SK-N-SH (cell line): Measurements from ENCODE around the gene ARMC10. TPM values are rescaled to one million over a fixed set of nuclear protein-coding genes. Genes with fewer than 3 reads are reported as not detected.

Source experiments
- CTCF ChIA-PET: fragments of 300-600, 350-600 bp; formaldehyde crosslinking; extraction: SDS; loops from one replicate; lab custom pipeline; 2021; lab: Yijun Ruan, JAX
- POLR2A ChIA-PET: fragments of 350-600 bp; sonication (Branson Sonifier 250); formaldehyde crosslinking; extraction: SDS; loops from one replicate; lab custom pipeline; 2020; ENCODE audit warnings: antibody characterized with exemption, inconsistent platforms; lab: Yijun Ruan, JAX
- DNase-seq: peaks from one replicate; pipeline ENCODE4 v3.0.0; 2012
- H2AFZ ChIP-seq: fragments of 200-600 bp; sonication (generic); 2 replicates; pipeline ENCODE4 v1.8.1; 2016; ENCODE audit warnings: antibody characterized with exemption, mild to moderate bottlenecking, low read depth
- H3F3A ChIP-seq: fragments of 200-600 bp; sonication (generic); replicated peaks from 2 replicates; pipeline ENCODE3; 2016; ENCODE audit warnings: antibody characterized with exemption, mild to moderate bottlenecking; ENCODE audit not compliant: insufficient read depth
- H3K27ac ChIP-seq, 2 experiments: fragments of 200-500 bp in 1 of 2; fragments of 200-600 bp in 1 of 2; sonication (Bioruptor generic) in 1 of 2; sonication (generic), shearing (Covaris generic) in 1 of 2; 2 replicates each; pipeline versions ENCODE4 v1.5.1 to v1.6.1; 2014 to 2016; ENCODE audit warnings: low read depth in 2 of 2, inconsistent platforms in 1 of 2, low read length in 1 of 2, mild to moderate bottlenecking in 1 of 2, mixed read lengths in 1 of 2
- H3K27me3 ChIP-seq: fragments of 200-600 bp; sonication (generic), shearing (Covaris generic); 2 replicates; pipeline ENCODE4 v1.6.1; 2016; ENCODE audit warnings: mixed run types; ENCODE audit not compliant: insufficient read depth
- H3K36me3 ChIP-seq, 2 experiments: fragments of 200-500 bp in 1 of 2; fragments of 200-600 bp in 1 of 2; sonication (Bioruptor generic) in 1 of 2; sonication (generic) in 1 of 2; replicated peaks in 1 of 2; 2 replicates each; pipeline versions ENCODE3 to v1.5.1; 2014 to 2016; ENCODE audit warnings: low read length in 1 of 2, mild to moderate bottlenecking in 1 of 2; ENCODE audit not compliant: insufficient read depth in 2 of 2, control insufficient read depth in 1 of 2
- H3K4me1 ChIP-seq, 2 experiments: fragments of 200-500 bp in 1 of 2; fragments of 200-600 bp in 1 of 2; sonication (Bioruptor generic) in 1 of 2; sonication (generic), shearing (Covaris generic) in 1 of 2; 2 replicates each; pipeline versions ENCODE4 v1.5.1 to v1.6.1; 2014 to 2016; ENCODE audit warnings: low read depth in 1 of 2, low read length in 1 of 2, mixed run types in 1 of 2; ENCODE audit not compliant: insufficient read depth in 2 of 2, control insufficient read depth in 1 of 2
- H3K4me2 ChIP-seq: fragments of 200-600 bp; sonication (generic), shearing (Covaris generic); 2 replicates; pipeline ENCODE4 v1.6.1; 2017; ENCODE audit warnings: mixed run types
- H3K4me3 ChIP-seq, 2 experiments: fragments of 200-500 bp in 1 of 2; fragments of 200-600 bp in 1 of 2; sonication (Bioruptor generic) in 1 of 2; sonication (generic), shearing (Covaris generic) in 1 of 2; 2 replicates each; pipeline versions ENCODE4 v1.5.1 to v1.8.1; 2014 to 2016; ENCODE audit warnings: low read depth in 2 of 2, inconsistent platforms in 1 of 2, low read length in 1 of 2, mild to moderate bottlenecking in 1 of 2, mixed read lengths in 1 of 2, moderate library complexity in 1 of 2
- H3K79me2 ChIP-seq: fragments of 200-600 bp; sonication (generic); 2 replicates; pipeline ENCODE4 v1.8.1; 2017; ENCODE audit warnings: mild to moderate bottlenecking; ENCODE audit not compliant: insufficient read depth
- H3K9ac ChIP-seq: fragments of 200-600 bp; sonication (generic); 2 replicates; pipeline ENCODE4 v1.6.1; 2017; ENCODE audit warnings: mixed run types
- H3K9me2 ChIP-seq: fragments of 200-600 bp; sonication (generic); 2 replicates; pipeline ENCODE4 v1.6.1; 2017; ENCODE audit warnings: mixed run types
- H3K9me3 ChIP-seq: fragments of 200-600 bp; sonication (generic); 2 replicates; pipeline ENCODE4 v1.6.1; 2017; ENCODE audit warnings: mixed run types, mild to moderate bottlenecking, moderate library complexity
- H4K20me1 ChIP-seq: fragments of 200-600 bp; sonication (generic); 2 replicates; pipeline ENCODE4 v1.6.1; 2017; ENCODE audit warnings: mild to moderate bottlenecking, mixed run types; ENCODE audit not compliant: insufficient read depth
- GABPA ChIP-seq: IDR thresholded peaks from 2 replicates; pipeline ENCODE4 v1.4.0; 2012; ENCODE audit warnings: low read depth, mild to moderate bottlenecking
- GATA2 ChIP-seq: sonication (generic); formaldehyde crosslinking; IDR thresholded peaks from 2 replicates; pipeline ENCODE4 v1.5.0; 2020; ENCODE audit warnings: mild to moderate bottlenecking, missing genetic modification reagents
- JUND ChIP-seq: IDR thresholded peaks from 2 replicates; pipeline ENCODE4 v1.4.0; 2012
- MEF2A ChIP-seq: IDR thresholded peaks from 2 replicates; pipeline ENCODE4 v1.4.0; 2012; ENCODE audit warnings: low read depth, borderline replicate concordance
- NFIC ChIP-seq: IDR thresholded peaks from 2 replicates; pipeline ENCODE4 v1.4.0; 2012; ENCODE audit warnings: borderline replicate concordance
- RFX5 ChIP-seq: IDR thresholded peaks from 2 replicates; pipeline ENCODE4 v1.6.1; 2012; ENCODE audit warnings: mild to moderate bottlenecking, improper control_type of control experiment, low read length
- SIN3A ChIP-seq: IDR thresholded peaks from 2 replicates; pipeline ENCODE4 v1.6.1; 2012; ENCODE audit warnings: low read depth, mild to moderate bottlenecking, low read length, moderate library complexity, borderline replicate concordance
- TAF1 ChIP-seq: IDR thresholded peaks from 2 replicates; pipeline ENCODE4 v1.6.1; 2012; ENCODE audit warnings: low read depth, mild to moderate bottlenecking, low read length, moderate library complexity, borderline replicate concordance
- YY1 ChIP-seq: IDR thresholded peaks from 2 replicates; pipeline ENCODE4 v1.4.0; 2012; ENCODE audit warnings: low read depth, mild to moderate bottlenecking
- ZBTB33 ChIP-seq: IDR thresholded peaks from 2 replicates; pipeline ENCODE4 v1.4.0; 2012; ENCODE audit warnings: low read depth, borderline replicate concordance
- WGBS: methylation state at CpG from one replicate; pipeline ENCODE4 v1.1.6; 2017; ENCODE audit warnings: low lambda C conversion rate; 5-methylcytosine and 5-hydroxymethylcytosine counted together
- polyA plus RNA-seq, 3 experiments: library from polyadenylated mRNA; depleted of rRNA; stranded (reverse); fragments of >200 nt; gene quantifications; 2 replicates each; pipeline ENCODE4 v1.2.3, GENCODE V29; 2012
- TF ChIP-seq, protein P1 (sequence below): fragments of 200-600 bp; sonication (generic); IDR thresholded peaks from 2 replicates; pipeline ENCODE4 v1.6.1; 2017; ENCODE audit warnings: antibody characterized with exemption, mild to moderate bottlenecking, moderate library complexity
- TF ChIP-seq, protein P2 (sequence below): IDR thresholded peaks from 2 replicates; pipeline ENCODE4; 2012

The ARMC10 gene
- polyA plus RNA-seq, 1 of the 3 experiments (the other 2 are of a cell fraction), result 43.4 TPM

GRCh38 chr7:103113164-103113563 lies 38.2 kb downstream of the ARMC10 start (continued):
- 0 out of 2 replicates have a peak, but pooled peaks have one; percentile 21 for TF ChIP-seq SIN3A
- no peak for TF ChIP-seq RFX5
- TF ChIP-seq, protein P1, sequence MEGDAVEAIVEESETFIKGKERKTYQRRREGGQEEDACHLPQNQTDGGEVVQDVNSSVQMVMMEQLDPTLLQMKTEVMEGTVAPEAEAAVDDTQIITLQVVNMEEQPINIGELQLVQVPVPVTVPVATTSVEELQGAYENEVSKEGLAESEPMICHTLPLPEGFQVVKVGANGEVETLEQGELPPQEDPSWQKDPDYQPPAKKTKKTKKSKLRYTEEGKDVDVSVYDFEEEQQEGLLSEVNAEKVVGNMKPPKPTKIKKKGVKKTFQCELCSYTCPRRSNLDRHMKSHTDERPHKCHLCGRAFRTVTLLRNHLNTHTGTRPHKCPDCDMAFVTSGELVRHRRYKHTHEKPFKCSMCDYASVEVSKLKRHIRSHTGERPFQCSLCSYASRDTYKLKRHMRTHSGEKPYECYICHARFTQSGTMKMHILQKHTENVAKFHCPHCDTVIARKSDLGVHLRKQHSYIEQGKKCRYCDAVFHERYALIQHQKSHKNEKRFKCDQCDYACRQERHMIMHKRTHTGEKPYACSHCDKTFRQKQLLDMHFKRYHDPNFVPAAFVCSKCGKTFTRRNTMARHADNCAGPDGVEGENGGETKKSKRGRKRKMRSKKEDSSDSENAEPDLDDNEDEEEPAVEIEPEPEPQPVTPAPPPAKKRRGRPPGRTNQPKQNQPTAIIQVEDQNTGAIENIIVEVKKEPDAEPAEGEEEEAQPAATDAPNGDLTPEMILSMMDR, result no peak
- TF ChIP-seq TAF1, result no peak
- TF ChIP-seq, protein P2, sequence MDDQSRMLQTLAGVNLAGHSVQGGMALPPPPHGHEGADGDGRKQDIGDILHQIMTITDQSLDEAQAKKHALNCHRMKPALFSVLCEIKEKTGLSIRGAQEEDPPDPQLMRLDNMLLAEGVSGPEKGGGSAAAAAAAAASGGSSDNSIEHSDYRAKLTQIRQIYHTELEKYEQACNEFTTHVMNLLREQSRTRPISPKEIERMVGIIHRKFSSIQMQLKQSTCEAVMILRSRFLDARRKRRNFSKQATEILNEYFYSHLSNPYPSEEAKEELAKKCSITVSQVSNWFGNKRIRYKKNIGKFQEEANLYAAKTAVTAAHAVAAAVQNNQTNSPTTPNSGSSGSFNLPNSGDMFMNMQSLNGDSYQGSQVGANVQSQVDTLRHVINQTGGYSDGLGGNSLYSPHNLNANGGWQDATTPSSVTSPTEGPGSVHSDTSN, result 0 out of 2 replicates have a peak, but pooled peaks have one; percentile 5
- no peak for TF ChIP-seq GABPA
- TF ChIP-seq ZBTB33, result no peak

GRCh38 chr7:103114576-103115008 lies 39.7 kb downstream of the ARMC10 start:
- Histone ChIP-seq H3K27me3 (no peaks in the 10 kb centered on the region), H4K20me1 (no peaks in the 10 kb centered on the region), H3K9ac (no peak overlapping the region), H3K27ac (no peak overlapping the region), H2AFZ (no peak overlapping the region), H3F3A (peaks cover 21% of the 10 kb centered on the region), H3K36me3 (peaks cover 19 to 33% of the 10 kb centered on the region in 2 experiments), H3K9me2 (no peaks in the 10 kb centered on the region), H3K4me3 (no peak overlapping the region), H3K4me1 (no peaks in the 10 kb centered on the region), H3K9me3 (no peaks in the 10 kb centered on the region), H3K4me2 (no peak overlapping the region), H3K79me2 (no peaks in the 10 kb centered on the region)
- ChIA-PET CTCF (no interaction called here), POLR2A (no interaction called here)
- DNase-seq, result no peak
- WGBS, result 92% methylated on average over 1 of the region's 1 CpG
- TF ChIP-seq YY1, result no peak
- TF ChIP-seq JUND, result no peak
- no peak for TF ChIP-seq MEF2A
- TF ChIP-seq, protein P2, result no peak
- TF ChIP-seq NFIC, result no peak
- no peak for TF ChIP-seq GATA2 (CRISPR knock-in tag)
